Caco-2 (cell line): Measurements from ENCODE around the gene QSOX2. TPM values are rescaled to one million over a fixed set of nuclear protein-coding genes. Genes with fewer than 3 reads are reported as not detected.

Experiments used
- BruUV-seq: library from RNA; stranded (reverse); fragments of 400-500 nt; replicated peaks from 2 replicates; lab custom pipeline; 2021; lab: Mats Ljungman, UMichigan
- CTCF ChIA-PET: fragments of 300-600 bp; sonication (Branson Sonifier 250); formaldehyde crosslinking; loops from one replicate; lab custom pipeline; 2022; ENCODE audit warnings: antibody characterized with exemption; lab: Charles Lee
- POLR2A ChIA-PET: fragments of 300-600 bp; sonication (Branson Sonifier 250); formaldehyde crosslinking; loops from one replicate; lab custom pipeline; 2022; ENCODE audit warnings: antibody characterized with exemption; lab: Charles Lee
- DNase-seq, 2 experiments: peaks; one replicate each; pipeline versions ENCODE4 v3.0.0 to v3.0.0-alpha.2; 2020 to 2022
- H3K27me3 ChIP-seq: replicated peaks from 2 replicates; pipeline ENCODE4 v1.6.0; 2011; ENCODE audit warnings: low read length; ENCODE audit not compliant: control insufficient read depth, insufficient read depth
- H3K36me3 ChIP-seq: 2 replicates; pipeline ENCODE4 v1.5.1; 2011; ENCODE audit warnings: low read length; ENCODE audit not compliant: control insufficient read depth, insufficient read depth
- H3K4me1 ChIP-seq: fragments of 250-450 bp; sonication (Bioruptor Pico); 2 replicates; pipeline ENCODE4 v1.5.1; 2020; ENCODE audit warnings: mild to moderate bottlenecking
- H3K4me3 ChIP-seq: 2 replicates; pipeline ENCODE4 v1.5.1; 2011; ENCODE audit warnings: low read depth, mild to moderate bottlenecking, control low read depth, low read length
- H3K9me3 ChIP-seq: fragments of 250-450 bp; sonication (Bioruptor Pico); 2 replicates; pipeline ENCODE4 v1.5.1; 2020; ENCODE audit warnings: mild to moderate bottlenecking, moderate library complexity
- H3K27ac Mint-ChIP-seq: one replicate; pipeline ENCODE4 v1.8.0; 2022; ENCODE audit warnings: mixed read lengths; ENCODE audit not compliant: unreplicated experiment
- H3K27me3 Mint-ChIP-seq: one replicate; pipeline ENCODE4 v1.8.0; 2022; ENCODE audit warnings: mixed read lengths; ENCODE audit not compliant: insufficient read depth, unreplicated experiment
- H3K36me3 Mint-ChIP-seq: one replicate; pipeline ENCODE4 v1.8.0; 2022; ENCODE audit warnings: mild to moderate bottlenecking, mixed read lengths; ENCODE audit not compliant: insufficient read depth, unreplicated experiment
- H3K4me1 Mint-ChIP-seq: one replicate; pipeline ENCODE4 v1.8.0; 2022; ENCODE audit warnings: low read depth, mixed read lengths; ENCODE audit not compliant: unreplicated experiment
- H3K4me3 Mint-ChIP-seq: one replicate; pipeline ENCODE4 v1.8.0; 2022; ENCODE audit warnings: mild to moderate bottlenecking, moderate library complexity, mixed read lengths; ENCODE audit not compliant: unreplicated experiment
- H3K9me3 Mint-ChIP-seq: one replicate; pipeline ENCODE4 v1.8.0; 2022; ENCODE audit warnings: mixed read lengths; ENCODE audit not compliant: unreplicated experiment
- CTCF ChIP-seq, 2 experiments: fragments of 200-600 bp in 1 of 2; IDR thresholded peaks; 1 replicate in 1 of 2; 2 replicates in 1 of 2; pipeline versions ENCODE4 v1.5.1 to v1.8.0; 2011 to 2022; ENCODE audit warnings: antibody characterized with exemption in 1 of 2, control low read depth in 1 of 2, inconsistent platforms in 1 of 2, low read depth in 1 of 2, low read length in 1 of 2, mild to moderate bottlenecking in 1 of 2, moderate library complexity in 1 of 2; ENCODE audit not compliant: insufficient read depth in 1 of 2, severe bottlenecking in 1 of 2, unreplicated experiment in 1 of 2
- intact Hi-C: fragments of 100-400 bp; cut with micrococcal nuclease; formaldehyde crosslinking; loops from one replicate; pipeline ENCODE4 v1.10.0; 2022; ENCODE audit not compliant: unreplicated experiment
- total RNA-seq: library from RNA; stranded (reverse); gene quantifications from 2 replicates; pipeline ENCODE4 v1.2.3, GENCODE V29; 2022

QSOX2 gene
- total RNA-seq, 1 experiment from 2014 or later = 29.6 TPM

DNA sequence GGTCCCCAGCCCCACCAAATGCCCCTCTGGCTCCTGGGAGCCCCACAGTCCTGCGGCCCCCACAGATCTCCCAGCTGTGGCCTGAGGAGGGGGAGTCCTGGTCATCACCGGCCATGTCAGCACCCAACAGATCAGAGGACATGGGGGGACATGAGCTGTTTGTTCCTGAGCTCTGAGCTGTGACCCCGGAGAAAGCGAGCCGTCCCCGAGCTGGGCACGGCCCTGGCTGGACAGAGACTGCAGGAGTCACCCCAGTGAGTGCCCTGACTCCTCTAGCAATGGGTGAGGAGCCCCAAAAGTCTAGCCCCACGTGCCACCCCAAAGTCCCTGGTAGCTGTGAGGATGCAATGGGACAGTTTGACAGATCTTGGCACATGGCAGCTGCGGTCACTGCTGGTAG, 32.6 kb upstream of the QSOX2 start:
- no peak for TF ChIP-seq CTCF (IDR thresholded peaks at IDR 0.05; ENCODE audit: insufficient read depth in 1 of 2, low read depth in 1 of 2, low read length in 1 of 2, severe bottlenecking in 1 of 2, unreplicated experiment in 1 of 2)
- H3K4me1 ChIP-seq = no peaks in the 10 kb centered on the region
- H3K9me3 ChIP-seq = no peaks in the 10 kb centered on the region
- no peaks in the 10 kb centered on the region for H3K36me3 Mint-ChIP-seq
- H3K4me1 Mint-ChIP-seq = no peaks in the 10 kb centered on the region
- no peak overlapping the region for H3K27ac Mint-ChIP-seq
- no peaks in the 10 kb centered on the region for H3K9me3 Mint-ChIP-seq
- no TSS peak for BruUV-seq
- ChIA-PET POLR2A (no interaction called here), CTCF (no interaction called here)
- H3K27me3 ChIP-seq = no peaks in the 10 kb centered on the region; the same call in 1 of the 2 replicates
- DNase-seq = no peak
- H3K36me3 ChIP-seq = no peaks in the 10 kb centered on the region
- no peak overlapping the region for H3K4me3 Mint-ChIP-seq
- H3K4me3 ChIP-seq = no peak overlapping the region
- intact Hi-C loops = no loop called here
- peaks cover 2% of the 10 kb centered on the region for H3K27me3 Mint-ChIP-seq

DNA sequence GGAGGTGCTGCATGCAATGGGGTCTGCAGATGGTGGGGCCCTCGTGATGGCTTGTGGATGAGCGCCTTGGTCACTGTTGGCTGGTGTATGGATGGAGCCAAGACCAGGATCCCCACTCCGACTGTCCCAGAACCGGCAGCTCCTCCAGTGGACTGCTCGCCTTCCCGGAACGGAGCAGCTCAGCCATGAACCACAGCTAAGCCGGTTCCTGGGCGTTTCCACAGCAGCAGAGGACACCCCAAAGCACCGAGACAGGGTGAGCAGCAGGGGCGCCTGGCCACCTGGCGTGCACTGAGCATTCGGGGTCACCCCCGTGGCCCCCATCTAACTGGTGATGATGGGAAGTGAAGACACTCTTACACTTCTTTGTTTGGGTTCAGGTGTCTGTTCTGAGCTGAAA, 32.1 kb upstream of the QSOX2 start:
- DNase-seq = no peak
- intact Hi-C loops = no loop called here
- Histone ChIP-seq H3K36me3 (no peaks in the 10 kb centered on the region), H3K4me3 (no peak overlapping the region), H3K27me3 (no peaks in the 10 kb centered on the region; the same call in 1 of the 2 replicates), H3K4me1 (no peaks in the 10 kb centered on the region), H3K9me3 (no peaks in the 10 kb centered on the region)
- no TSS peak for BruUV-seq
- H3K4me1 Mint-ChIP-seq = no peaks in the 10 kb centered on the region
- H3K36me3 Mint-ChIP-seq = no peaks in the 10 kb centered on the region
- no peak overlapping the region for H3K4me3 Mint-ChIP-seq
- no peak overlapping the region for H3K27ac Mint-ChIP-seq
- POLR2A ChIA-PET = no interaction called here
- TF ChIP-seq CTCF (IDR thresholded peaks at IDR 0.05; ENCODE audit: insufficient read depth in 1 of 2, low read depth in 1 of 2, low read length in 1 of 2, severe bottlenecking in 1 of 2, unreplicated experiment in 1 of 2) = no peak
- no peaks in the 10 kb centered on the region for H3K9me3 Mint-ChIP-seq
- CTCF ChIA-PET = interaction anchor here (0.6 to 1.0 kb wide), 3 partner anchors 9 to 149 kb away, joined by 3 read pairs; no protein-coding TSS in a partner anchor
- peaks cover 6% of the 10 kb centered on the region for H3K27me3 Mint-ChIP-seq

DNA sequence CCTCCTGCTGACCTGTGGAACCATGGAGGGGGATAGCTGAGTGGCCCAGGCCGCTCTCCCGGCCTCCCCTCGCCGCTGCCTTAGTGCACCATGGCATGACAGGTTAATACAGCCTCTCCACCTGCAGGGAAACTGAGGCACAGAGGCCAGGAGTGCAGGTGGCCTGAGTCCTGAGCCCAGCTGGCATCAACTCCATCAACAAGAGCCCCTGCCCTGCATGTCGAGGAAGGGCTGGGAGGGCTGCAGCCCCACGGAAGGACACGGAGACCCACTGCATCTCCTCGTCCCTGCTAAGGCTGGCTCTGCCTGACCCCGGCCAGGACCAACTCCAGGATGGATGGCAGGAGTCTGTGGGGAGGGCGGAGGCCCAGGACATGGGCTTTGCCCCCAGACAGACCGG, 31.1 kb upstream of the QSOX2 start:
- no peak overlapping the region for H3K4me3 Mint-ChIP-seq
- intact Hi-C loops = no loop called here
- no peaks in the 10 kb centered on the region for H3K4me1 Mint-ChIP-seq
- H3K36me3 Mint-ChIP-seq = no peaks in the 10 kb centered on the region
- no peak for DNase-seq
- no TSS peak for BruUV-seq
- H3K9me3 ChIP-seq = no peaks in the 10 kb centered on the region
- no peak for TF ChIP-seq CTCF (IDR thresholded peaks at IDR 0.05; ENCODE audit: insufficient read depth in 1 of 2, low read depth in 1 of 2, low read length in 1 of 2, severe bottlenecking in 1 of 2, unreplicated experiment in 1 of 2)
- ChIA-PET POLR2A (no interaction called here), CTCF (interaction anchor here (0.7 to 1.5 kb wide), 3 partner anchors 8 to 9 kb away, joined by 3 to 5 read pairs (median 3); no protein-coding TSS in a partner anchor)
- H3K9me3 Mint-ChIP-seq = no peaks in the 10 kb centered on the region
- no peak overlapping the region for H3K4me3 ChIP-seq
- H3K27me3 Mint-ChIP-seq = peaks cover 8% of the 10 kb centered on the region
- no peaks in the 10 kb centered on the region for H3K4me1 ChIP-seq
- H3K27me3 ChIP-seq = no peaks in the 10 kb centered on the region; the same call in 1 of the 2 replicates
- no peaks in the 10 kb centered on the region for H3K36me3 ChIP-seq
- no peak overlapping the region for H3K27ac Mint-ChIP-seq
